ENCODE results near the gene RABGAP1L.

The RABGAP1L gene

DNA sequence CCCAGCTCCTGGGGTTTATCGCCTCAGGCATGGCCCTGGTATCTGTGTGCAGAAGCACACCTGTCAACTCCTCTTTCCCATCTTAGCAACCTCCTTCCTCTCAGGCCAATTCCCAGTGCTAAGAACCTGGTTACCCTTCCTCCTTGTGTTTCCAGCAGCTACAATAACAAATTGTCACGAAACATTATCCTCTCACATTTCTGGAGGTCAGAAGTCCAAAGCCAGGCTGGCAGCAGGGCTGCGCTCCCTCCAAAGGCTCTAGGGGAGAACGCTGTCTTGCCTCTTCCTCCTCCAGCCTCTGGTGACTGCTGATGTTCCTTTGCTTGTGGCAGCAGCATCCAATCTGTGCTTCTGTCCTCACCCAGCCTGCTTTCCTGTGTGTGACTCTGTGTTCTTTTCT is 874.6 kb downstream of the RABGAP1L start:
- Histone ChIP-seq H3K27me3 (replicated peaks; ENCODE audit: control insufficient read depth, insufficient read depth, low read length) (no peaks in the 10 kb centered on the region), H3K36me3 (ENCODE audit: control insufficient read depth, insufficient read depth, low read length) (no peaks in the 10 kb centered on the region), H3K4me3 (replicated peaks; ENCODE audit: low read depth, low read length) (no peak overlapping the region)
- DNase-seq (ENCODE audit: extremely low read depth, insufficient read length), result no peak
- TF ChIP-seq, protein P1, sequence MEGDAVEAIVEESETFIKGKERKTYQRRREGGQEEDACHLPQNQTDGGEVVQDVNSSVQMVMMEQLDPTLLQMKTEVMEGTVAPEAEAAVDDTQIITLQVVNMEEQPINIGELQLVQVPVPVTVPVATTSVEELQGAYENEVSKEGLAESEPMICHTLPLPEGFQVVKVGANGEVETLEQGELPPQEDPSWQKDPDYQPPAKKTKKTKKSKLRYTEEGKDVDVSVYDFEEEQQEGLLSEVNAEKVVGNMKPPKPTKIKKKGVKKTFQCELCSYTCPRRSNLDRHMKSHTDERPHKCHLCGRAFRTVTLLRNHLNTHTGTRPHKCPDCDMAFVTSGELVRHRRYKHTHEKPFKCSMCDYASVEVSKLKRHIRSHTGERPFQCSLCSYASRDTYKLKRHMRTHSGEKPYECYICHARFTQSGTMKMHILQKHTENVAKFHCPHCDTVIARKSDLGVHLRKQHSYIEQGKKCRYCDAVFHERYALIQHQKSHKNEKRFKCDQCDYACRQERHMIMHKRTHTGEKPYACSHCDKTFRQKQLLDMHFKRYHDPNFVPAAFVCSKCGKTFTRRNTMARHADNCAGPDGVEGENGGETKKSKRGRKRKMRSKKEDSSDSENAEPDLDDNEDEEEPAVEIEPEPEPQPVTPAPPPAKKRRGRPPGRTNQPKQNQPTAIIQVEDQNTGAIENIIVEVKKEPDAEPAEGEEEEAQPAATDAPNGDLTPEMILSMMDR (IDR thresholded peaks at IDR 0.05; ENCODE audit: insufficient read depth, low read length, poor library complexity, severe bottlenecking), result no peak

DNA sequence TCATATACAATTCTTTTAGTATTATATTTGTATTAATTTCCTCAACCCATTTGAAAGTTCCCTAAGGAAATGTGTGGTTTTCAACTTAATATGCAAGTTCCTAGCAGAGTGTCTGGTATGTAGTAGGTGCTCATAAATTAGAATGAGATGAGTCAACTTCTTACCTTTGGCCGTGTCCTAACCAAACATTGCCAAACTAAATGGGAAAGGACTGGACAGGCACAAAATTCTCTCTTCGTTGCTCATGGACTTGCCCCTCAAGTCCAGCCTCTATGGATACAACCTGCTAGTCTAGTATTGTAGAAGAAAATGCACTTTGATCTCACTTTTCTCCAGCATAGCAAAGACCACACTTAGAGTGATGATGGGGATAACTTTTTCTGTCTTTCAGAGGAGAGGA is 875.5 kb downstream of the RABGAP1L start:
- TF ChIP-seq, protein P1 (IDR thresholded peaks at IDR 0.05; ENCODE audit: insufficient read depth, low read length, poor library complexity, severe bottlenecking), result no peak
- Histone ChIP-seq H3K36me3 (ENCODE audit: control insufficient read depth, insufficient read depth, low read length) (no peaks in the 10 kb centered on the region), H3K4me3 (replicated peaks; ENCODE audit: low read depth, low read length) (no peak overlapping the region), H3K27me3 (replicated peaks; ENCODE audit: control insufficient read depth, insufficient read depth, low read length) (no peaks in the 10 kb centered on the region)
- DNase-seq (ENCODE audit: extremely low read depth, insufficient read length), result no peak

DNA sequence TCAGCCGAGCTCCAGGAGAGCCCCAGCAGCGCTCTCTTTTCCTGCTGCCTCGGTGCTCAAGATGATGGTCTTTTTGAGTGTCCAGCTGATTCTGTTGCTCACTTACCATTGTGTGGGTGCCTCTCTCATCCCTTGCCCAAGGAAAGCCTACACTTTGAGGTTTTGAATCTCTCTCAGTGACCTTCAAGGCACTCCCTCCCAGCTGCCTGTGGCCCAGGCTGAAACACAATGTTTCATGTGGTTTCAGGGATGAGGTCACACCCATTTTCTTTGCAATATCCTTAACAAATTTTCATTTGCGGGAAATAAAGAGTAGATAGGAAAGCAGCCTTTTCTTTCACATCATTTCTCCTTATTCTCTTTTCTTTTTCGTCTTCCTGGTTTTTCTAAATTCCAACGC is 876.5 kb downstream of the RABGAP1L start:
- H3K4me3 ChIP-seq (replicated peaks; ENCODE audit: low read depth, low read length), result no peak overlapping the region
- H3K27me3 ChIP-seq (replicated peaks; ENCODE audit: control insufficient read depth, insufficient read depth, low read length), result no peaks in the 10 kb centered on the region
- H3K36me3 ChIP-seq (ENCODE audit: control insufficient read depth, insufficient read depth, low read length), result no peaks in the 10 kb centered on the region
- DNase-seq (ENCODE audit: extremely low read depth, insufficient read length), result no peak
- TF ChIP-seq, protein P1 (IDR thresholded peaks at IDR 0.05; ENCODE audit: insufficient read depth, low read length, poor library complexity, severe bottlenecking), result no peak

DNA sequence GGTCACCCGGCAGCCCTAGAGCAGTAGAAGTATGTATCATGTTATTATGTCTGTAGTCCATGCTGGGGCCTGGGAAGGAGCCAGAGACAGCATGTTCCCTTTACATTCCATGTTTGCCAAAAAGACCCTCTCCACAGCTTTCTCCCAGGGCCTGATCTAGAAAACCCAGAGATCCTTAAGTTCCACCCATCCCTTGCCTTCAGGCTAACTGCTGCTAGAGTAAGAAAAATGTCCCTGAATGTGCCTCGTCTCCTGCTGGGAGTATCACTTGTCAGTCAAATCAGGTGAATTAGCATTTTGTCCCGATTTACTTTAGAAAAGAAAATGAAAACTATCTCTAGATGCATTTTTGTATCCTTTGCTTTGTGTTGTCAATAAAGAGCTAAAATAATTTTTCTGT is 877.2 kb downstream of the RABGAP1L start:
- TF ChIP-seq, protein P1 (IDR thresholded peaks at IDR 0.05; ENCODE audit: insufficient read depth, low read length, poor library complexity, severe bottlenecking), result no peak
- Histone ChIP-seq H3K36me3 (ENCODE audit: control insufficient read depth, insufficient read depth, low read length) (no peaks in the 10 kb centered on the region), H3K27me3 (replicated peaks; ENCODE audit: control insufficient read depth, insufficient read depth, low read length) (no peaks in the 10 kb centered on the region), H3K4me3 (replicated peaks; ENCODE audit: low read depth, low read length) (no peak overlapping the region)
- DNase-seq (ENCODE audit: extremely low read depth, insufficient read length), result no peak

DNA sequence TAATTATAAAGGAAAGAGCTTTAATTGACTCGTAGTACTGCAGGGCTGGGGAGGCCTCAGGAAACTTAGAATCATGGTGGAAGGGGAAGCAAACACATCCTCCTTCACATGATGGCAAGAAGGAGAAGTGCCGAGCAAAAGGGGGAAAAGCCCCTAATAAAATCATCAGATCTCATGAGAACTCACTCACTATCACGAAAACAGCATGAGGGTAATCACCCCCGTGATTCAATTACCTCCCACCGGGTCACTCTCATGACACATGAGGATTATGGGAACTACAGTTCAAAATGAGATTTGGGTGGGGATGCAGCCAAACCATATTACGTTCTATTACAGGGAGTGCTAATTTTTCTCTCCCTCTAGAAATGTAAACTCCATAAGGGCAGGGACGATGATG is 878.1 kb downstream of the RABGAP1L start:
- Histone ChIP-seq H3K27me3 (replicated peaks; ENCODE audit: control insufficient read depth, insufficient read depth, low read length) (no peaks in the 10 kb centered on the region), H3K4me3 (replicated peaks; ENCODE audit: low read depth, low read length) (no peak overlapping the region), H3K36me3 (ENCODE audit: control insufficient read depth, insufficient read depth, low read length) (no peaks in the 10 kb centered on the region)
- no peak for DNase-seq (ENCODE audit: extremely low read depth, insufficient read length)
- TF ChIP-seq, protein P1 (IDR thresholded peaks at IDR 0.05; ENCODE audit: insufficient read depth, low read length, poor library complexity, severe bottlenecking), result no peak

DNA sequence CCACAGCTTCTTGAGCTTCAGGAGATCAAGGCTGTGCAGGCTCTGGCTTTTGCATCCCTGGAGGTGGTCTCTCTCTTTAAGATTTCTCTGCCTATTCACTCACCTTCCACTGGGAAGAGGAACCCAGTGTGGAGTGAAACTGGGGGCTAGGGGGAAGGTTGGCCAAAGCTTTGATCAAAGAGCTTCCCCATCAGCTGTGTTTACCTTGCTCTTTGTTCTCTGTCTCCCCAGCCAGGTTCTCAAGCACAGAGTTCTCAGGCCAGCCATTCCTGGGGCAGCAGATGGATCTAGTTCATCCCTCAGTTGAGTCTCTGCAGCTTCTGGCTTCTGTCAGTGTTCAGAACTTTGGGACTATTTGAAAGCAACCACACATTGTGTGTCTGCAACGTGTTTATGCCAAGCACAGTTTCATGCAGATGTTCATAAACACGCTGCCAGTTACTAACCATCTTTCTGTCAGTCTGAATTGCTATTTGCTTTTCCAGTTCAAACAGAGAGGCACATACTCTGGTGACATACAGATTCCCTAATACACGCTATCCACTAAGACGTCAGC is 881.1 kb downstream of the RABGAP1L start:
- Histone ChIP-seq H3K4me3 (replicated peaks; ENCODE audit: low read depth, low read length) (no peak overlapping the region), H3K36me3 (ENCODE audit: control insufficient read depth, insufficient read depth, low read length) (no peaks in the 10 kb centered on the region)
- no peak for DNase-seq (ENCODE audit: extremely low read depth, insufficient read length)

More for the DNA sequence above, 881.1 kb downstream of the RABGAP1L start:
- H3K27me3 ChIP-seq (replicated peaks; ENCODE audit: control insufficient read depth, insufficient read depth, low read length), result no peaks in the 10 kb centered on the region
- TF ChIP-seq, protein P1 (IDR thresholded peaks at IDR 0.05; ENCODE audit: insufficient read depth, low read length, poor library complexity, severe bottlenecking), result no peak

Data from GM06990 (cell line).